Natural killer cell treated with Interleukin-12 subunit alpha and Interleukin-12 subunit beta and Interleukin-15 and Interleukin-18, amount 100 ng/mL, for 72 hours (primary cell): ENCODE data around the gene VDAC1. TPM values are rescaled to one million over a fixed set of nuclear protein-coding genes. Genes with fewer than 3 reads are reported as not detected.
A peak's percentile ranks its signal among the peaks of the same experiment; 100 is the strongest.

Source experiments
- ATAC-seq, 2 donors: fragments of 150-1000 bp; cut with Tn5 transposase in 1 of 2; sonication (Bioruptor Pico), chemical (Tn5 transposase) in 1 of 2; 2 replicates each; pipeline ENCODE4 v1.10.0; 2021
- DNase-seq: peaks from one replicate; pipeline ENCODE4 v3.0.0; 2022; ENCODE audit warnings: low spot score
- H3K27ac Mint-ChIP-seq, 2 donors: 1 replicate in 1 of 2; 2 replicates in 1 of 2; pipeline ENCODE4 v1.8.0; 2022; ENCODE audit warnings: mixed read lengths in 2 of 2, mild to moderate bottlenecking in 1 of 2, moderate library complexity in 1 of 2
- H3K27me3 Mint-ChIP-seq, 2 donors: 1 replicate in 1 of 2; 2 replicates in 1 of 2; pipeline ENCODE4 v1.8.0; 2022; ENCODE audit warnings: mixed read lengths in 2 of 2
- H3K36me3 Mint-ChIP-seq: one replicate; pipeline ENCODE4 v1.8.0; 2022; ENCODE audit warnings: mixed read lengths
- H3K4me1 Mint-ChIP-seq, 2 donors: 1 replicate in 1 of 2; 2 replicates in 1 of 2; pipeline ENCODE4 v1.8.0; 2022; ENCODE audit warnings: low read depth in 2 of 2, mixed read lengths in 2 of 2, mild to moderate bottlenecking in 1 of 2
- H3K4me3 Mint-ChIP-seq: one replicate; pipeline ENCODE4 v1.8.0; 2022; ENCODE audit warnings: mixed read lengths
- H3K9me3 Mint-ChIP-seq: 2 replicates; pipeline ENCODE4 v1.8.0; 2022; ENCODE audit warnings: mixed read lengths
- total RNA-seq, 2 donors: library from RNA; stranded (reverse); gene quantifications; one replicate each; pipeline ENCODE4 v1.2.3, GENCODE V29; 2022

The VDAC1 gene
- total RNA-seq, 2 donors from 2014 or later = 325 to 329 TPM

GRCh38 chr5:134007581-134008265 lies 2.9 kb upstream of the VDAC1 start:
- no peak overlapping the region for H3K27ac Mint-ChIP-seq
- H3K9me3 Mint-ChIP-seq = no peaks in the 10 kb centered on the region
- no peaks in the 10 kb centered on the region for H3K36me3 Mint-ChIP-seq
- peaks cover 9% of the 10 kb centered on the region in 2 donors for H3K27me3 Mint-ChIP-seq
- no peak overlapping the region for H3K4me3 Mint-ChIP-seq
- peaks cover 11 to 18% of the 10 kb centered on the region in 2 donors for H3K4me1 Mint-ChIP-seq
- DNase-seq (no peak), ATAC-seq (no peak)

- peak overlapping the region; percentile 86 to 90 for H3K27ac Mint-ChIP-seq
- DNase-seq = no peak
Observed at GRCh38 chr5:134006115-134006514, 1.3 kb upstream of the VDAC1 start.

DNA sequence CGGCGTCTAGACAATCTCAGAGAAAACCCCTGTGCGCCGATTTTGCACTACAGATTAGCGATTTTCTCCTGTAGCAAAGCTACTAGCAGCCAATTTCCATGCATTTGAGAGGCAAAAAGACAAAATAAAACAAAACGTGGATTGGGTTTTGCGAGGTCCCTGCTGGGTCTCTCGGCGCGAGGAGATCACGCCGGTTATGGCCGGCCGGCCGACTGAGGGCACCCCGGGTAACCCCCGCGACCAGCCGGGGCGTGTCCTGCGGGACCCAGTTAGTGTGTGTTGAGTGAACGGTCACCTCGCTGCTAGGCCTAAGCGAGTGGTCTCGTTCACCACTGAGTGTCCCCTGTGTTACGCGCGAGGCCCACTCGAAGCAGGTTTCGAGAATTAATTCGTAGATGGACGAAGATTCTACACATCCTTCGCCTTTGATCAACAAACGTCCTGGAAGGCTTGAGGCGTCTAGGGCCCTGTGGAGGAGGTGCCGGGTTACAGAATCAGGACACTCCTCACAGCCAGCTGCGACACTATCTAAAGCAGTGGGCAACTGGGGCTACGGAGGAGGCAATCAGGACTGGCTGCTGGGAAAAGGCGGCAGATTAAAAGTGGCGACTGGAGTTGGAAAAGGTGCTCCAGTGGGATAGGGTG lies 764 bp upstream of the VDAC1 start:
- DNase-seq = peak; percentile 68

More at GRCh38 chr5:134006115-134006514, 1.3 kb upstream of the VDAC1 start:
- Mint-ChIP-seq H3K4me3 (peak overlapping the region; percentile 91), H3K9me3 (no peaks in the 10 kb centered on the region), H3K27me3 (no peaks in the 10 kb centered on the region), H3K36me3 (no peaks in the 10 kb centered on the region), H3K4me1 (peaks cover 23 to 26% of the 10 kb centered on the region in 2 donors)
- ATAC-seq = no peak

DNA sequence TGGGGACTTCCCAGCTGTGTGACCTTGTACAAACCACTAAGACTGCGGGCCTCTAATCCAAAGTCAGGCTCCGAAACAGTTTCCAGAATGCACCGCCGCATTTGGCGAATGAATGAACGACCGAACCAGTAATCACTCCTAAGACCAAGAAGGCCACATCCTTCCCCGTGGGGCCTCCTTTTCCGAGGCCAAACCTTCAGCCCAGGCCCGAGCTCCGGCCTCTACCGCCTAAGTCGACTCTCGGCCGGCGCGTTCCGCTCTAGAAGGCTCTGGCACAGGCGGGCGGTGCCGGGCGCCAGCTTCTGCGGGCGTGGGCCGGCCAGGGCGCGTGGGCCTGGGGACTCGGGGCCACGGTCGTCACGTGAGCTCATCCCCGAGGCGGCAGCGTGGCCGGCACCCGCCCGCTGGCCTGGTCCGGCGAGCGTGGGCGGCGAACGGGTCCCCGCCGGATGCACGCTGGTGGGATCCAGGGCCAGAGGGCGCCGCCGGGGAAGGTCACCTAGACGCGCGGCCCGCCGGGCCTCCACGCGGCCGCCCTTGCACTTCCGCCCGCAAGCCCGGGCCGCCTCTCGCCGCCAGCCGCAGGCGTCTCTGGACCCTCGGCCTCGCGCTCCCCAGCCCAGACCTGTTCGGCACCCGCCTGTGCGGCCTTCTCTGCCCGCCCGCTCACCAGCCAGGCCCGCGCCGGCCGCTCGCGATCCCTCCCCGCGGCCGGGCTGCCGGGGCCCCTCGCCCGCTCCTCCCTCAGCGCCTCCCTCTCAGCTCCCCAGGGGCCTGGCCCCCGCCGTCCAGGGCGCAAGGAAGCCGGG lies 754 bp downstream of the VDAC1 start:
- DNase-seq = peak; percentile 79
- H3K27me3 Mint-ChIP-seq = no peaks in the 10 kb centered on the region
- peaks cover 31 to 44% of the 10 kb centered on the region in 2 donors for H3K4me1 Mint-ChIP-seq
- peak overlapping the region; percentile 93 for H3K4me3 Mint-ChIP-seq
- no peaks in the 10 kb centered on the region for H3K9me3 Mint-ChIP-seq
- peak overlapping the region; percentile 90 to 91 for H3K27ac Mint-ChIP-seq
- H3K36me3 Mint-ChIP-seq = no peaks in the 10 kb centered on the region
- peak; percentile 56 to 63 for ATAC-seq

More for the DNA sequence above, 764 bp upstream of the VDAC1 start:
- no peaks in the 10 kb centered on the region for H3K36me3 Mint-ChIP-seq
- H3K4me3 Mint-ChIP-seq = peak overlapping the region; percentile 91
- peaks cover 26 to 29% of the 10 kb centered on the region in 2 donors for H3K4me1 Mint-ChIP-seq
- no peak for ATAC-seq
- H3K9me3 Mint-ChIP-seq = no peaks in the 10 kb centered on the region
- H3K27ac Mint-ChIP-seq = peak overlapping the region; percentile 86 to 90
- no peaks in the 10 kb centered on the region for H3K27me3 Mint-ChIP-seq

GRCh38 chr5:134003064-134003816 lies 1.5 kb downstream of the VDAC1 start:
- H3K4me1 Mint-ChIP-seq = peaks cover 31 to 47% of the 10 kb centered on the region in 2 donors
- H3K4me3 Mint-ChIP-seq = peak overlapping the region; percentile 93
- H3K36me3 Mint-ChIP-seq = no peaks in the 10 kb centered on the region
- DNase-seq (no peak), ATAC-seq (no peak)
- H3K27me3 Mint-ChIP-seq = no peaks in the 10 kb centered on the region
- H3K27ac Mint-ChIP-seq = peak overlapping the region; percentile 90 to 91
- H3K9me3 Mint-ChIP-seq = no peaks in the 10 kb centered on the region

DNA sequence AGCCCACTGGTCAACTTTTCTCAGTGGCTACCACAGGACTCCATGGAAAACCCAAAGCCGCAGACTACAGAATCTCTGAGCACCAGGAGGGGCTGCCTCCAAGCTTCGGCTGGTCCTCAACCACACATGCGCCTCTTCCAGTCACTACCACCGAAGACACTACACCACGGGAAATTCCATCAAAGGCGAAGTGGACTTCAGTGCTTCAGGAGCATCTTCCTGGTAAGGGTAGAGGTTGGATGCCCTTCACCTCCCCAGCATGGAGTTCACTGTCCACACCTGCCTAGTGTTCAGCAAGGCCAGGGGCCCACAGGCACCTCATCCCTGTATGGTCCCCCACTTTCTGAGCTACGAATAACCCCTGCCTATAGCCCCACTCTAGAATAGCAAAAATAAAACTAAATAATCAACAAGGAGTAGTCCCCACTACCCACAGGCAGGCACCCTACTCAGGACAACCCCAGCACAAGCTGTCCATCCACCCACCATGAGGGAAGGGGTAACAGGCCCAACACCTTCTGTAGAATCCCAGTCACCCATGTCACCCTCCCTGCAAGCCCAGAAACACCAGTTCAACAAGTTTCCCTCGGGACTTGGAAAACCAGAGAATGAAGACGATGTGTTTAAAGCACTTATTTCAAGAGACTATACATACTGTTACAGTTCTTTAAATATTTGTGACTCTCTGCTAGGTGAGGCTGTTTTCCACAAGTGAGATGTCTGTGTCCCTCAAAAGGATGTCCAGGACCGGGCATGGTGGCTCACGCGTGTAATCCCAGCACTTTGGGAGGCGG lies 2.6 kb downstream of the VDAC1 start:
- Mint-ChIP-seq H3K4me3 (peak overlapping the region; percentile 93), H3K36me3 (no peaks in the 10 kb centered on the region), H3K27ac (peak overlapping the region; percentile 90 to 91), H3K27me3 (no peaks in the 10 kb centered on the region), H3K9me3 (no peaks in the 10 kb centered on the region), H3K4me1 (peaks cover 31 to 47% of the 10 kb centered on the region in 2 donors)
- no peak for ATAC-seq
- no peak for DNase-seq

DNA sequence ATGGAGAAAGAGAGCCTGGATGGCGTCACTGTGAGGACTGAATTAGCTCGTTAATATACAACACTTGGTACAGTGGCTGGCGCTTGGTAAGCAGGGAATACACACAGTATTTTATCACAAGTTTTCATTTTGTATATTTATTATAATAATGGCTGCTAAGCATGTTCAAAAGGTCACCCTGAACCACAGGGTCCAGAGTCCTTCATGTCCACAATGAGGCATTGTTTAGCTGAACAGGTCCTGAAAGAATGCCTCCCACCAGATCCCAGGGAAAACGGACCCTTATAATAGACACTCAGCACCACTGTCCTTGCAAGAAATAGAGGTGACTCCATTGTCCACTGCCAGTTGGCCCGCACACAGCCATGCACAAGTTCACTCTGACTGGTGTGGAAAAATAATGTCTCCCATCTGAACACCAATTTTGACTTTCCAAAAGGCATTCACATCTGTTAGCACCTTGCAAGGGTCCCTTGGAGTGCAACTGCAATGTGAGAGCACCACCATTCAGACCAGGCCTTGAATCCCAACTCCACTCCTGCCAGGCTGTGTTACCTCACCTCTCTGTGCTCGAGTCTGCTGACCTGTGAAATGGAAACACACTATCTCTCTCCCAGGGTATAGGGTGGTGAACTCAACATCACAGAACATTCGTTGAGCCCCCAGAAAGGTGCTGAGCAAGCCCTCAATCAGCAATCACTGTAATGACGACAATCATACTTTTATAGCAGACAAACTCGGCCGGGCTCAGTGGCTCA lies 3.9 kb downstream of the VDAC1 start:
- ATAC-seq (no peak), DNase-seq (no peak)
- H3K27me3 Mint-ChIP-seq = no peaks in the 10 kb centered on the region
- H3K4me1 Mint-ChIP-seq = peaks cover 29 to 54% of the 10 kb centered on the region in 2 donors
- H3K9me3 Mint-ChIP-seq = no peaks in the 10 kb centered on the region
- H3K4me3 Mint-ChIP-seq = peak overlapping the region; percentile 0
- H3K36me3 Mint-ChIP-seq = no peaks in the 10 kb centered on the region
- H3K27ac Mint-ChIP-seq = no peak overlapping the region

GRCh38 chr5:134000091-134000511 lies 4.7 kb downstream of the VDAC1 start:
- DNase-seq = no peak
- no peaks in the 10 kb centered on the region for H3K27me3 Mint-ChIP-seq
- H3K27ac Mint-ChIP-seq = no peak overlapping the region
- no peaks in the 10 kb centered on the region for H3K36me3 Mint-ChIP-seq
- no peak overlapping the region for H3K4me3 Mint-ChIP-seq
- no peak for ATAC-seq
- peaks cover 26 to 51% of the 10 kb centered on the region in 2 donors for H3K4me1 Mint-ChIP-seq
- H3K9me3 Mint-ChIP-seq = no peaks in the 10 kb centered on the region

DNA sequence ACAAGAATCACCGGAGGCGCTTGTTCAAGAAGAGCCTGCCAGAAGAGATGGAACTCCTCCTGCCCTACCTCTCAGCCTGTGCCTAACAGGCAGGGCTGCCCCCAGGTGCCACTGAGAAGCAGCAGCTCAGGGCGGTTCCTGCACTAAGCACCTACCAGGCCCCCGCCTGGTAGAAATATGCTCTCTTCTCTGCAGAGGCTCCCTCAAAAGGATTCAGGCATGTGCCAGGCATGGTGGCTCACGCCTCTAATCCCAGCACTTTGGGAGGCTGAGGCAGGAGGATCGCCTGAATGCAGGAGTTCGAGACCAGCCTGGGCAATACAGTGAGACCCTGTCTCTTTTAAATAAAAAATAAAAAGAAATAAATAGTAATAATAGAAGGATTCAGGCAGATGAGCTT lies 6.0 kb downstream of the VDAC1 start:
- Mint-ChIP-seq H3K4me3 (no peak overlapping the region), H3K4me1 (peaks cover 34 to 62% of the 10 kb centered on the region in 2 donors), H3K27ac (no peak overlapping the region), H3K27me3 (no peaks in the 10 kb centered on the region), H3K9me3 (no peaks in the 10 kb centered on the region), H3K36me3 (no peaks in the 10 kb centered on the region)
- DNase-seq (no peak), ATAC-seq (no peak)

- DNase-seq = no peak
- Mint-ChIP-seq H3K4me1 (peaks cover 34 to 59% of the 10 kb centered on the region in 2 donors), H3K27me3 (no peaks in the 10 kb centered on the region), H3K27ac (no peak overlapping the region), H3K4me3 (no peak overlapping the region), H3K9me3 (no peaks in the 10 kb centered on the region), H3K36me3 (no peaks in the 10 kb centered on the region)
- ATAC-seq = no peak
Observed at GRCh38 chr5:133998042-133998441, 6.7 kb downstream of the VDAC1 start.

GRCh38 chr5:133996683-133997252 lies 8.0 kb downstream of the VDAC1 start:
- peaks cover 27 to 50% of the 10 kb centered on the region in 2 donors for H3K4me1 Mint-ChIP-seq
- ATAC-seq = peak in 1 of 2 donors; percentile 24
- H3K27me3 Mint-ChIP-seq = no peaks in the 10 kb centered on the region
- no peak for DNase-seq
- no peaks in the 10 kb centered on the region for H3K36me3 Mint-ChIP-seq
- H3K4me3 Mint-ChIP-seq = no peak overlapping the region
- no peaks in the 10 kb centered on the region for H3K9me3 Mint-ChIP-seq
- no peak overlapping the region for H3K27ac Mint-ChIP-seq
